Esophagus muscularis mucosa (tissue), 4 donors: ENCODE data around the gene SPON2. TPM values are rescaled to one million over a fixed set of nuclear protein-coding genes. Genes with fewer than 3 reads are reported as not detected.

Source experiments
- DNase-seq: peaks from one replicate; pipeline ENCODE4 v3.0.0-alpha.2; 2017; ENCODE audit errors: extremely low spot score
- H3K27ac ChIP-seq, 4 donors: fragments of 200-600 bp; sonication (generic); replicated peaks in 1 of 4; 1 replicate in 3 of 4; 2 replicates in 1 of 4; pipeline ENCODE4 v1.5.1; 2016 to 2019; ENCODE audit warnings: mild to moderate bottlenecking in 1 of 4
- H3K27me3 ChIP-seq, 4 donors: fragments of 200-600 bp; sonication (generic); one replicate each; pipeline versions ENCODE4 v1.5.1 to v1.6.0; 2016 to 2019
- H3K36me3 ChIP-seq, 4 donors: fragments of 200-600 bp; sonication (generic); one replicate each; pipeline ENCODE4 v1.5.1; 2016 to 2019
- H3K4me1 ChIP-seq, 4 donors: fragments of 200-600 bp; sonication (generic); one replicate each; pipeline ENCODE4 v1.5.1; 2016 to 2019
- H3K4me3 ChIP-seq, 4 donors: fragments of 200-600 bp; sonication (generic); 1 replicate in 2 of 4; 2 replicates in 2 of 4; pipeline ENCODE4 v1.5.1; 2016 to 2019; ENCODE audit warnings: mild to moderate bottlenecking in 4 of 4, moderate library complexity in 1 of 4
- H3K9me3 ChIP-seq, 4 donors: fragments of 200-600 bp; sonication (generic); 1 replicate in 3 of 4; 2 replicates in 1 of 4; pipeline ENCODE4 v1.5.1; 2016 to 2019
- EP300 ChIP-seq: sonication (generic); formaldehyde crosslinking; IDR thresholded peaks from one replicate; pipeline ENCODE4 v1.6.1; 2017; ENCODE audit warnings: antibody characterized with exemption
- POLR2A ChIP-seq: fragments of 450-650 bp; IDR thresholded peaks from one replicate; pipeline ENCODE4 v1.6.1; 2017; ENCODE audit warnings: antibody characterized with exemption, moderate library complexity, mild to moderate bottlenecking, low read depth
- POLR2AphosphoS5 ChIP-seq, 2 donors: sonication (generic); formaldehyde crosslinking; IDR thresholded peaks; one replicate each; pipeline ENCODE4 v1.6.1; 2017; ENCODE audit warnings: antibody characterized with exemption in 2 of 2
- WGBS: methylation state at CpG from one replicate; pipeline ENCODE4 v1.1.5; 2018; 5-methylcytosine and 5-hydroxymethylcytosine counted together
- intact Hi-C: fragments of 100-400 bp; cut with DNase I; formaldehyde crosslinking; loops from one replicate; pipeline ENCODE4 v1.15.1; 2023
- total RNA-seq, 4 donors: library from RNA; depleted of rRNA; stranded (reverse); fragments of >200 nt; gene quantifications; one replicate each; pipeline versions ENCODE4 v1.1.0 to v1.2.1, GENCODE V29; 2016
- TF ChIP-seq, protein P1 (sequence below), 3 experiments: fragments of 200-600 bp in 2 of 3; fragments of 450-650 bp in 1 of 3; sonication (generic) in 2 of 3; IDR thresholded peaks; one replicate each; pipeline ENCODE4 v1.5.1; 2017 to 2019; ENCODE audit warnings: antibody characterized with exemption in 3 of 3, mild to moderate bottlenecking in 2 of 3, moderate library complexity in 1 of 3

The SPON2 gene
- total RNA-seq, 4 donors from 2014 or later: 21.3 to 72.9 (median 58.3) TPM

DNA sequence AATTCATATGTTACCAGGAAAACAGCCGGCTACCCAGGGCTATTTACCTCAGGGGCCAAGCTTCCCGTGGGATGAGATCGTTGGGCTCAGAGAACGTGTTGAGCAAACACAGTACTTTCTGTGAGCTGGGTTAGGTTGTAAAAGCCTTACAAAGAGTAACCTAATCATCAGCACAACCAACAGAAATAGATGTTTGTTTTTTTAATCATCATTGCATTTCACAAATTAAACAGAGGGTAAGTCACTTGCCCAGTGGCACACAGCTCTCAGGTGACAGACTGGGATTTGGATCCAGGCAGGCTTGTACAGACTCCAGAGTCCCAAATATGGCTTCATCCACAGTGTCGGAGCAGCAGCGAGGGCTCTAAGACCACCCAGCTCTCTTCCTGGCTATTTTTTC is 20.1 kb downstream of the SPON2 start:
- no peak for TF ChIP-seq EP300
- TF ChIP-seq POLR2A: no peak
- TF ChIP-seq, protein P1, sequence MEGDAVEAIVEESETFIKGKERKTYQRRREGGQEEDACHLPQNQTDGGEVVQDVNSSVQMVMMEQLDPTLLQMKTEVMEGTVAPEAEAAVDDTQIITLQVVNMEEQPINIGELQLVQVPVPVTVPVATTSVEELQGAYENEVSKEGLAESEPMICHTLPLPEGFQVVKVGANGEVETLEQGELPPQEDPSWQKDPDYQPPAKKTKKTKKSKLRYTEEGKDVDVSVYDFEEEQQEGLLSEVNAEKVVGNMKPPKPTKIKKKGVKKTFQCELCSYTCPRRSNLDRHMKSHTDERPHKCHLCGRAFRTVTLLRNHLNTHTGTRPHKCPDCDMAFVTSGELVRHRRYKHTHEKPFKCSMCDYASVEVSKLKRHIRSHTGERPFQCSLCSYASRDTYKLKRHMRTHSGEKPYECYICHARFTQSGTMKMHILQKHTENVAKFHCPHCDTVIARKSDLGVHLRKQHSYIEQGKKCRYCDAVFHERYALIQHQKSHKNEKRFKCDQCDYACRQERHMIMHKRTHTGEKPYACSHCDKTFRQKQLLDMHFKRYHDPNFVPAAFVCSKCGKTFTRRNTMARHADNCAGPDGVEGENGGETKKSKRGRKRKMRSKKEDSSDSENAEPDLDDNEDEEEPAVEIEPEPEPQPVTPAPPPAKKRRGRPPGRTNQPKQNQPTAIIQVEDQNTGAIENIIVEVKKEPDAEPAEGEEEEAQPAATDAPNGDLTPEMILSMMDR (IDR thresholded peaks at IDR 0.05): no peak
- no peak for TF ChIP-seq POLR2AphosphoS5 (IDR thresholded peaks at IDR 0.05)
- H3K9me3 ChIP-seq: no peaks in the 10 kb centered on the region
- no peak for DNase-seq
- H3K36me3 ChIP-seq: no peaks in the 10 kb centered on the region
- intact Hi-C loops: no loop called here
- no peak overlapping the region for H3K4me3 ChIP-seq
- WGBS: 56% methylated on average over 6 of the region's 6 CpGs
- H3K27me3 ChIP-seq: peaks cover 0 to 23% (median 0%) of the 10 kb centered on the region in 4 donors
- peaks cover 9 to 18% (median 16%) of the 10 kb centered on the region in 4 donors for H3K4me1 ChIP-seq
- no peak overlapping the region for H3K27ac ChIP-seq

- Histone ChIP-seq H3K27ac (no peak overlapping the region), H3K36me3 (no peaks in the 10 kb centered on the region), H3K9me3 (no peaks in the 10 kb centered on the region), H3K4me3 (no peak overlapping the region), H3K4me1 (peaks cover 9 to 18% (median 16%) of the 10 kb centered on the region in 4 donors), H3K27me3 (peaks cover 0 to 23% (median 0%) of the 10 kb centered on the region in 4 donors)
- DNase-seq: no peak
- TF ChIP-seq EP300 (no peak), POLR2A (no peak), POLR2AphosphoS5 (IDR thresholded peaks at IDR 0.05) (no peak)
- TF ChIP-seq, protein P1 (IDR thresholded peaks at IDR 0.05): no peak
- intact Hi-C loops: no loop called here
- 100% methylated on average over 1 of the region's 6 CpGs for WGBS
Measured at GRCh38 chr4:1151541-1151940, 20.8 kb downstream of the SPON2 start.

- WGBS: 67% methylated on average over 3 of the region's 3 CpGs
- intact Hi-C loops: no loop called here
- H3K9me3 ChIP-seq: no peaks in the 10 kb centered on the region
- peaks cover 9 to 18% (median 16%) of the 10 kb centered on the region in 4 donors for H3K4me1 ChIP-seq
- H3K36me3 ChIP-seq: no peaks in the 10 kb centered on the region
- peak; percentile 70 for DNase-seq
- H3K27me3 ChIP-seq: peaks cover 0 to 23% (median 0%) of the 10 kb centered on the region in 4 donors
- no peak overlapping the region for H3K27ac ChIP-seq
- H3K4me3 ChIP-seq: no peak overlapping the region
- TF ChIP-seq POLR2AphosphoS5 (IDR thresholded peaks at IDR 0.05): no peak
- TF ChIP-seq POLR2A: no peak
- TF ChIP-seq, protein P1 (IDR thresholded peaks at IDR 0.05): no peak
- TF ChIP-seq EP300: no peak
Measured at GRCh38 chr4:1150875-1151274, 21.5 kb downstream of the SPON2 start.

- Histone ChIP-seq H3K9me3 (no peaks in the 10 kb centered on the region), H3K27ac (no peak overlapping the region), H3K27me3 (no peaks in the 10 kb centered on the region), H3K4me3 (no peak overlapping the region), H3K36me3 (no peaks in the 10 kb centered on the region), H3K4me1 (no peaks in the 10 kb centered on the region)
- no peak for DNase-seq
- TF ChIP-seq POLR2AphosphoS5 (IDR thresholded peaks at IDR 0.05) (no peak), EP300 (no peak), POLR2A (no peak)
- TF ChIP-seq, protein P1 (IDR thresholded peaks at IDR 0.05): no peak
- intact Hi-C loops: no loop called here
- WGBS: 65% methylated on average over 1 of the region's 1 CpG
Measured at GRCh38 chr4:1139860-1140259, 32.5 kb downstream of the SPON2 start.

DNA sequence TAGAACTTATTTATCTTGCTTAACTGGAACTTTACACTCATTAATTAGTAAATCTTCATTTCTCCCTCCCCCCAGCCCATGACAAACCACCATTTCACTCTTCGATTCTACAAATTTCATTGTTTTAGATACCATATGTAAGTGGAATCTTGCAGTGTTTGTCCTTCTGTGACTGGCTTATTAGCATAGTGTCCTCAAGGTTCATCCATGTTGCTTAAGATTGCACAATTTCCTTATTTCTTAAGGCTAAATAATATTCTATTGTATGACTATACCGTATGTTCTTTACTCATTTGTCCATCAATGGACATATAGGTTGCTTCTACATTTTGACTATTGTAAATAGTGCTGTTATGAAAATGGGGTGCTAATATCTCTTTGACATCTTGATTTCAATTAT is 34.5 kb downstream of the SPON2 start:
- Histone ChIP-seq H3K4me1 (no peaks in the 10 kb centered on the region), H3K27ac (no peak overlapping the region), H3K9me3 (no peaks in the 10 kb centered on the region), H3K36me3 (no peaks in the 10 kb centered on the region), H3K4me3 (peak overlapping the region in 1 of 4 donors; percentile 28), H3K27me3 (no peaks in the 10 kb centered on the region)
- WGBS: 73% methylated on average over 2 of the region's 2 CpGs
- intact Hi-C loops: no loop called here
- no peak for DNase-seq
- TF ChIP-seq, protein P1 (IDR thresholded peaks at IDR 0.05): no peak
- no peak for TF ChIP-seq POLR2AphosphoS5 (IDR thresholded peaks at IDR 0.05)
- no peak for TF ChIP-seq POLR2A
- no peak for TF ChIP-seq EP300
